ENCODE measurements around the gene FAM131A.

- TF ChIP-seq GATA2 (IDR thresholded peaks at IDR 0.05; ENCODE audit: low read depth, low read length) (no peak), GATA3 (IDR thresholded peaks at IDR 0.05; ENCODE audit: low read depth, low read length) (no peak)
Observed at GRCh38 chr3:184380627-184381260, 43.3 kb downstream of the FAM131A start.
